ENCODE measurements around the gene LDLRAD4.

The LDLRAD4 gene

DNA sequence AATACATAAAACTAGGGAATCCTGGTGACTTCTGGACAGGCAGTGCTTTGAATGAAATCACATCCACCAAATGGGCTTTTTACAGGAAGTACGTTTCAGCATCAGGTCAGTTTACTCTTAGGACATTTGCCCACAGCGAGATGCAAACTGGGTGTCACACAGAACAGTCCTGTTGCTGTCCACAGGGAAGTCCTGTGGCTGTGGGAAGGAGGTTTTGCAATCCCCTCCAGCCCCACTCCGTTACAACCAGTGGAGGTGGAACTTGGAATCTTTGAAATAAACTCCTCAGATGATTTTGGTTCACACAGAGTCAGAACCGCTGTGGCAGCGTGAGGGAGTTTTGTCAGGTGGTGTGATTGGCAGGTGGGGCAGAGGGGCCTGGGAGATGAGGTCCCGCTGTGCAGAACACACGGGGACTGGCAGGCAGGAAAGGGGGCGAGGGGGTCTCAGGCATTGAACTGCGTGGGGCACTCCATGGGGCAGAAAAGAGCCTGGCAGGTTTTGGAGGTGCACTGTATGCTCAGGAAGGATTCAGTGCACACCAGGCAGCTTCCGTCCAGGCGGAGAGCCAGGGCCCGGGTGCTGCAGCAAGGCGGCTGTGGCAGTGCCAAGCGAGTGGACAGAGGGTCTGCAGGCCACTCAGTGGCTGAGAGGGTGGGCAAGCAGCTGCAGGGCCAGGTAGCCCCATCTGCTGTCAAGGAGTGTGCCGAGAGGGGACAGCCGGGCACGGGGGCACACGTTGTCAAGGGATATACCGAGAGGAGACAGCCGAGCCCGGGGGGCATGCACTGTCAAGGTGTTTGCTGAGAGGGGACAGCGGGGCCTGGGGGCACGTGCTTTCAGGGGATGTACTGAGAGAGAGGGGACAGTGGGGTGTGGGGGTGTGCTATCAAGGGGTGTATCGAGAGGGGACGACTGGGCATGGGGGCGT lies 148.7 kb downstream of the LDLRAD4 start:
- in situ Hi-C loops (cut with MboI; ENCODE audit: low sequenced_read_pairs): no loop called here

DNA sequence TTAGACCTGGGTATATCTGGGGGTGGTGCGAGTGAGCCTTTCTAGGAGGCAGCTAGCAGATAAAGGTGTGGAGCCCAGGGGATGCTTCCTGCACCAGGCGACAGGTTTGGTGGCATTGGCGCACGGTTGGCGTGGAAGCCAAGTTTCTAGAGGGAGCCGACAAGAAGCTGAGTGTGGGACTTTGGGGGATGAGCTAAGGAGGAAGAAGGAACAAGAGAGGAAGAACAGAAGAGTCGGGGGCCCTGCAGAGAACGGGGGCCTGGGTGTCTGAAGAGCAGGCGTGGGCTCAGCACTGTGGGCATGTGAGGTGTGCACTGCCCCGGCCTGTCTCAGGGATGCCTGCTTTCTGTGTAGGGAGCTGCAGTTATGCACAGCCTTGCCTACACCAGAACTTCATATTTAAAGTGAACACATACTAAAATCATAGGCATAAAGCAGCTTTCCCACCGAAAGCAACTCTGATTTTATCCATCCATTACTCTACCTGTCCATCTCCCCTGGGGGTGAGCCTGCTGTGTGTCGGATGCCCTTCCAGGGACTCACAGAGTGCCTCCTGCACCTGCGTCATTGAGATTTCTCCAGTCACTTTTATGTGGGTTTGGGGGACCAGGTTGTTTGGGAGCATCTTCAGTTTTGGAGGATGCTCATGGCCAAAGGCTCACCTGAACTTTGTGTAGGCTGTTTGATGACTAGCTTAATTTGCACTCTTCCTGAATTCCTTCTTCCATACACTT lies 149.7 kb downstream of the LDLRAD4 start:
- in situ Hi-C loops (cut with MboI; ENCODE audit: low sequenced_read_pairs): no loop called here

DNA sequence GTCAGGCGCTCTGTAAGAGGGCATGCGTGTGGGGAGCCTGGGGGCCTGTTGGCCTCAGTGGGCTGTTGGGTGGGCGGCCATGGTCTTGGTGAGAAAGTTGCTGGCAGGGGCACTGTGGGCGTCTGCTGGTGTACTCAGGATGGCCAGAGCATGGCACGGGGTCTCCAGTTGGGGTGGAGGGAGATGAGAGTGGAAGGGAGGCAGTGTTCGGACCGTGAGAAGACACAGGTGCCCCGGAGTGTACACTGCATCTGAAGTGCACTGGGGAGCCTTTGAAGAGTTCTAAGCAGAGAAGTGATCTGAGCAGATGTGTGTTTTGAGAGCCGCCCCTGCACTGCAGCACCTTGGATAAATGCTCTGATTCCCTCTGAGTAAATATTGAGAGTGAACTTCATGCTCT lies 150.8 kb downstream of the LDLRAD4 start:
- in situ Hi-C loops (cut with MboI; ENCODE audit: low sequenced_read_pairs): no loop called here

DNA sequence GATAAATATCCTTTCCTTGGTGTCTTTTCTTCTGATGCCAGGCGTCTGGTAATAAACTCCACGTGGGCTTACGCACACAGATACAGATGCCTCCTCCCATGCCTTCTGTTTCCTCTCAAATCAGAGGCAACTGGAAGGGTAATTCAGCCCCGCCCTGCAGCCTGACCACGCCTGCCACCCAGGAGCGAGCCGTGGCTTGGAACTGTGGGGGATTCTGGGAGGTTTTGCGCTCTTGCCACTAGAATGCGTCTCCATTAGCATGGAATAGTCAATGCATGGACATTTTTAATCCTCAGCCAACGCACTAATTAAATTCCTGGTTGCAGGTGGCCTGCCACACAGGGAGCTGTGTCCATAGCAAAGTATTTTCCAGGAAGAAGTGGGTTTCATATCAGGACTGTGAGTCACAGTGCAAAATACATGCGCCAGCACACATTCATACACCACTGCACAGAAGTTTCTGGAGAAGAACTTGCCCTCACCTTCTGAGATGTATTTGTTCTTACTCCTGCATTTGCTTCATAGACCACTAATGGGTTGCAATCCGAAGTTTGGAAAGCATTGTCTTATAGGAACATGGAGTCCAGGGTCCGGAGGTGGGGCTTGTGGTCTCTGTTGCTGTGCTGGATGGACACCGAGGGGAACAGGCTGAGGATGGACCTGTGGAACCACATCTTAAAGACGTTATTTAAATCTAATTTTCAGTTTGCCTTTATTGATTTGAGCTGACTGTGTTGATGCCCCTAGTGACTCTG lies 151.4 kb downstream of the LDLRAD4 start:
- in situ Hi-C loops (cut with MboI; ENCODE audit: low sequenced_read_pairs): no loop called here

DNA sequence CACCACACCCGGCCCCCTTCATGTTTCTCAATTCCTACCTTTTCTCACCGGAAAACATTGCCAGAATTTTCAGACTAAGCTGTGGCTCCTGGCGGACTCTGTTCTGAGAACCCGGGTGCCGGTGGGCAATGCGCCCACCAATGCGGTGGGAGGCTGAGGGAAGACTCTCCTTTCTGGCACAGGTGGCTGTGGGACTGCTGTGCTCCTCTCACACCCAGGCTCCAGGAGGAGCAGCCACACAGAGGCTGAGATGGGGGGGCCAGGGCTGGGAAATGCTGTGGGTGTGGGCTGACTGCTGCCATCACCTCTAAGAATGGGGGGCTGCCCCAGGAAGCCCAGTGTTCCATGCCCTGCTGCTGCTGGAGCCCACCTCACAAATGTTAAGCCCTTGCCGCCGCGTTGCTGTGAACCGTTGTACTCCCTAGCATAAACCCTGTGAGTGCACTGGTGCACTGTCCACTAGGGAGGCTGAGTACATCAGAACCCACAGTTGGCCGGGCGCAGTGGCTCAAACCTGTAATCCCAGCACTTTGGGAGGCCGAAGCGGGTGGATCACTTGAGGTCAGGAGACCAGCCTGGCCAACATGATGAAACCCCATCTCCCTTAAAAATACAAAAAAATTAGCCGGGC lies 152.6 kb downstream of the LDLRAD4 start:
- in situ Hi-C loops (cut with MboI; ENCODE audit: low sequenced_read_pairs): no loop called here

DNA sequence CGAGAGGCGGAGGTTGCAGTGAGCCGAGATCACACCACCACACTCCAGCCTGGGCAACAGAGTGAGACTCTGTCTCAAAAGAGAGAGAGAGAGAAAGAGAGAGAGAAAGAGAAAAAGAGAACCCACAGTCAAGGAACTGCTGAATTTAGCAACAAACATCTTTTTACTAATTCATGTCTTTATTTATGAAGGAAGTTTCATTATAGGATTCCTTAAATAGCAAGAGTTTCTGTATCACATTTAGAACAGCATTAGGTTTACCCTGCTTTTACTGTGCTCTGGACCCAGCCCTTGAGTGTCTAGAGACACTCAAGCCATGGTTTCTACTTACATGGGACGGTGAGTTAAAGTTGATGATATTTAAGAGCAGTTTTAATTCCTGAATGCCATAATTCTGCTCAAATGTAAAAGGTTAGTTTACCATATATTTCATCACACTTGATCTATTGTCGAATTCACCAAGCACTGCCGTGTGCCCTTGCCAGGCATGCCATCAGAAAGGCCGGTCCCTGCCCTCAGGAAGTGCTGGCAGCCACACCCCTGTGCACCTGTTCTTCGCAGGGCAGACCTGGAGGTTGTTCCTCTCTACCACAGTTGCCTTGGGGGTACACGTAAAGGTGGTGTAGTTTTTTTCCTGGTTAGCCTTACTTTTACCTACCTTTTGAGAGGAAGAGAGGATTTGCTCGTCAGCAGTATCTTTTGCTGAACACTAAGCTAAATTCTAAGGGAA lies 153.3 kb downstream of the LDLRAD4 start:
- in situ Hi-C loops (cut with MboI; ENCODE audit: low sequenced_read_pairs): no loop called here

DNA sequence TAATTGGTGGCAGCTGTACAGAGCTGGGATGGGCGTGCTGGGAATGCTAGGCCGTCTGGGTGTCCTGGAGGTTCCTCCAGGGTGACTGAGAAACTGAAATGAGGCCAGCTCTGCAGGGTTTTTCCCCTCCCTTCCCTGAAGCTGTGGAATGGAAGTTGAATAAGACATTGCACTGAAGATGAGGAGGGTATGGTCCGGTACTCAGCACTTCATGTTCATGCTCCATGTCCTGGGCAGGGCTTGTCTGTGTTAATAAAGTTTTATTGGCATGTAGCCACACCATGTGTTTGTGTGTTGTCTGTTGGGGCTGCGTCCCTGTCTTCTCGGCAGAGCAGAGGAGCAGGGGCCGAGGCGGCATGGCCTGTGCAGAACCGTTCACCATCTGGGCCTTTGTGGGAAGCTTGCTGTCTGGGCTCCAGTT lies 154.0 kb downstream of the LDLRAD4 start:
- in situ Hi-C loops (cut with MboI; ENCODE audit: low sequenced_read_pairs): no loop called here

DNA sequence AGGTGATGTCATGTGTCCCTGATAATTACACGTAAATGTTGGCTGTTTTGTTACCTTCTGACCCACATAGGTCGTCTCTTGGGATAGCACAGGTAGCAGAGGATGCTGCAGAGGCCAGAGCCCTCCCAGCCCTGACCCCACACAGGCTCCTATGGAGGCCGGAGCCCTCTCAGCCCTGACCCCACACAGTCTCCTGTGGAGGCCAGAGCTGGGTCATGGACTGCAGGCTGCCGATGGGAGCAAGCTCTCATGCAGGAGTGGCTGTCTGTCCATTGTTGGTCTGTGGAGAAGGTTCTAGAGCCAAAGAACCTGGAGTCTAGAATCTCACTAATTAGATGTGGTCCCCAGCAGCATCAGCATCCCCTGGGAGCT lies 155.5 kb downstream of the LDLRAD4 start:
- in situ Hi-C loops (cut with MboI; ENCODE audit: low sequenced_read_pairs): no loop called here

DNA sequence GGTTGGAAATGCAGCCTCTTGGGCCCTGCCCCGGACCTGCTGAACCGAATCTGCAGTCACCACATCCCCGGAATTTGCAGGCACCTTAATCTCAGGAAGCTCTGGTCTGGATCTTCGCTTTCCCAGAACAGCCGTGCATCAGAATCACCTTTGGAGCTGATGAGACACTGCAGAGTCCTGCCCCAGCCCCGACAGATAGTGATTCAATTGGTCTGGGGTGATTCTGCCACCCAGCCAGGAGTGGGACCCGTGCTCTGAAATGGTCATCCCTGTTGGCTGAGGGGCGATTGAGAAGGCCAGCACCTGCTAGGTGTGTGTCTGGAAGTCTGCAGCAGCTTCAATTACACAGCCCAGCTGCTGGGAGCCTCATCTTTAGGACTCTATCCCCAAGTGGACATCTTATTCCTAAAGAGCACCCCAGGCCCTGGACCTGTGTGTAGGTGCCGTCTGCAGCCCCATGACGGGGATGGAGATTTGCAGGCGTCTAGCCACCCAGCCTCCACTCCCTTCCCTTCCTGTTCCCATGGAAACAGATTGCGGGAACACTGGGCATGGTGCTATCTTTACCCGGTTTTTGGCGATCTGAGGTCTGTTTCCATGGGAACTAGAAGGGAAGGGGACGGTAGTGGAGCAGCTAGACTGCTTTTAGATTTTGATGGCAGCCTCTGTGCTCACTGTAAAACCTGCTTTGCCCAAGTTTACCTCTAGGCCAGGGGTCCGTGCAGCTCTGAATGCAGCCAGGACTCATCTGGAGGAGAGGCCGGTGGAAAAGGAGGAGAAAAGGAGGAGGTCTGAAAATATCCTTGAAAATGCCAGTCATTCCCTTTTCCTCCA lies 156.1 kb downstream of the LDLRAD4 start:
- in situ Hi-C loops (cut with MboI; ENCODE audit: low sequenced_read_pairs): no loop called here

DNA sequence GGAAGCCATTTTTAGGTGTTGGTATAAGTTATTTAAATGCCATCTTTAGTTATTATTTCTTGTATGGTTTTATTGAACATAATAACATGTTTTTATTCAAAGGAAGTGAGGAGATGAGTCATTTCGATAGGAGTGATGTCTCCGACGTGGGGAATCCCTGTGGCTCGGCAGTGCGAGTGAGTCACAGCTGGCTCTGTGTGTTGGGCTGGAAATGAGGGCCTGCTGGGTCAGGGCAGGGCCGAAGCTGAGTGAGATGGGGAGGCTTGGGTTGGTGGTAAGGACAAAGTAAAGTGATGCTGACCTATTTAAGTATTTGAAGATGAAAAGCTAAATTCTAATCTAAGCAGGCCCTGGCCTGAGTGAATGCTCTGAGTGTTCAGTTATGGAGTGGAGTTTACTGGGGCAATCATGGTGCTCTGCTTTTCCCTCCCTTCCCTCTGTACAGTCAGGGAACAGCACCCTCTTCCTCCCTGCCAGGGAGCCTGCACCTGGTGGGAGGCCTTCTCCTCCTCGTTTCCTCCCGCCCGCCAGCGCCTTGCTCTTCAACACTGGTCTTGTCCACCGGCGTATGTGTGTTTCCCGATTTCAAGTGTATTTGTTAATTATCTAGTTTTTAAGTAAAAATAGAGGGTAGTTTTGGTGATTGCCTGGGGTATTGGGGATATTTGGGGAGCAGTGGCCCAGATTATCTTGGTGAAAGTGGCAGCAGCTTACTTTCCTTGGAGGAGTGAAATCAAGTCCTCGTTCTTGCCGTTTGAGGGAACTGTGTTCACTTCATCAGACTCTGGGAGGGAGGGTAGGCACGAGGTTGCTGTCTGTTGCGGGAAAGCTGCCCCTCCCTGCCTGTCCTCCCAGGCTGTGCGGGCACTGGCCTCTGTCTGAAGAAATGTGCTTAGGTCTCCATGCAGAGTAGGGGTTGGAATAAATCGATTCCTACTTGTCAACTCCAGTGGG lies 157.0 kb downstream of the LDLRAD4 start:
- in situ Hi-C loops (cut with MboI; ENCODE audit: low sequenced_read_pairs): no loop called here

DNA sequence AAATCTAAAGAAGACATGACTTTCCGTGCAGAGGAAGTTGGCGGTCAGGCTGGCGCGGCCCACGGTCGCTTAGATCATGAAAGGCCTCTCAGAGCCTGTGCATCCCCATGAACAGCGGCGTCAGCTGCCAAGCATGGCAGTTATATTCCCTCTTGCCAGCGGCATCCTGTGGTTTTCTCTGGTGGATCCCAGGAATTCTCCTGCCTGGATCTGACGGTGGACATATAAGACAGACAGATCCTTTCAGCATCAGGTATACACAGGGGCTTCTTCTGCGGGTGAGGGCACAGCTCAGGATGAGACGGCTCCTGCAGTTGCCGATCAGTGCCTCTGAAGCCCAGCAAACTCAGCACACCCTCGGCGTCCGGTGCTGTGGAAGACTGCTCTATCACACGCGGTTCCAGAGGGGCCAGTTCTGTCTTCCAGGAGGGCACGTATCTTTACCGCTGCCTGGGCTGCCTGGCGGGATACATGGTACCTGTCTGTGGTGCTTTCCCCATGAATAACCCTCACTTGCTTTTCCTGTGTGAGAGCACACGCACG lies 157.8 kb downstream of the LDLRAD4 start:
- in situ Hi-C loops (cut with MboI; ENCODE audit: low sequenced_read_pairs): no loop called here

DNA sequence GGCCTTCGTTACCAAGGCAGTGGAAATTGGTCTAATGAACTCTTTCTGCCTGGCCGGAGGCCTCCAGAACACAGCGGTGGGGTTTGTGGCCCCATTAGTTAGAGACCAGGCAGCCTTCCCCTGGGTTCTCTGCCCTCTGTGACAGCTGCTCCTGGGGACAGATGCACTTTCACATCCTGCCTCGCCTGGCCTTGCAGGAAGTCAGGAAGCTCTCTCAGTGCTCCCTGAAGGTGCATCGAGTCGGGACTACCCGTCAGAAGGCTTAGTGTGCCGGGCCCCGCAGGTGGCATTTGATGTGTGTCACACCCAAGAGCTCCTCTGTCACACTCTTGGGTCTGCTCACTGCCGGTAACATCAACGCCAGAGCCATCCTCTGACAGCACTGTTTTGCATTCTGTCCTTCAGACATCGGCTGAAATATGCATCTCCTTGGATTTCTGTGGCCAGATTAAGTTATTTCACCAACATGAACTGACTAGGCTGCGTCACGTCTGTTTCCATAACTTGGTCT lies 158.3 kb downstream of the LDLRAD4 start:
- in situ Hi-C loops (cut with MboI; ENCODE audit: low sequenced_read_pairs): no loop called here

DNA sequence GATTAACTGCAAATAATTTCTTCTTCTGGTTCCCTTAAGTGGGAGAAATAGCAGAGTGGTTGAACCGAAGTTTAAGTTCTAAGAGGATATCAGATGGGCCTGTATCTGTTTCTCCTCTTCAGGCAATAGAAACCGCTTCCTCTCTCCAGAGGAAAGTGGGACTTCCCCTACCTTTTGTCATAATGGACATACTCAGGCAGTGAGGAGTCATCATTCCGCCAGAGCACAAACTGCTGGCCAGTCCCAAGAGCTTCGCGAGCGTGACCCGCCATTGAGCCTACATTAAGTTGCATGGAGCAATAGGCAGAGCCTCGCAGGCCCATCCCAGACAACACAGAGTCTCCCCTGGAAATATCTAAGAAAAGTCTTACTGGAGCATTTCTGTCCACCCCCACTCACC lies 158.9 kb downstream of the LDLRAD4 start:
- in situ Hi-C loops (cut with MboI; ENCODE audit: low sequenced_read_pairs): no loop called here

DNA sequence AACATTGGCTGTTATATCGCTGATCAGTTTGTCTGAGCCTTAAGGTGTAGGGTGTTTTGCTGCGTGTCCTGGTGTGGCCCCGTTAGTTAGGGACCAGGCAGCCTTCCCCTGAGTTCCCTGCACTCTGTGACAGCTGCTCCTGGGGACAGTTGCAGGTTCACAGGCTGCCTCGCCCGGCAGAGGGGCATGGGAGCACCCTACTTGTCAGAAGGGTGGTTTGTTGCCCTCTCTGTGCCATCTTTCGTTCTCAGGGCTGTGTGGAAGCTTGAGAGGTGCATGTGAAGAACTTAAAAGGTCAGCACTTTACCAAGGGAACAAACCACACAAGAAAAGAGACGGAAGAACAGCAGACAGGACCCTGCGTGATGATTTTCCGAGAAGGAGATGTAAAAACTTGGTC lies 159.6 kb downstream of the LDLRAD4 start:
- in situ Hi-C loops (cut with MboI; ENCODE audit: low sequenced_read_pairs): no loop called here

DNA sequence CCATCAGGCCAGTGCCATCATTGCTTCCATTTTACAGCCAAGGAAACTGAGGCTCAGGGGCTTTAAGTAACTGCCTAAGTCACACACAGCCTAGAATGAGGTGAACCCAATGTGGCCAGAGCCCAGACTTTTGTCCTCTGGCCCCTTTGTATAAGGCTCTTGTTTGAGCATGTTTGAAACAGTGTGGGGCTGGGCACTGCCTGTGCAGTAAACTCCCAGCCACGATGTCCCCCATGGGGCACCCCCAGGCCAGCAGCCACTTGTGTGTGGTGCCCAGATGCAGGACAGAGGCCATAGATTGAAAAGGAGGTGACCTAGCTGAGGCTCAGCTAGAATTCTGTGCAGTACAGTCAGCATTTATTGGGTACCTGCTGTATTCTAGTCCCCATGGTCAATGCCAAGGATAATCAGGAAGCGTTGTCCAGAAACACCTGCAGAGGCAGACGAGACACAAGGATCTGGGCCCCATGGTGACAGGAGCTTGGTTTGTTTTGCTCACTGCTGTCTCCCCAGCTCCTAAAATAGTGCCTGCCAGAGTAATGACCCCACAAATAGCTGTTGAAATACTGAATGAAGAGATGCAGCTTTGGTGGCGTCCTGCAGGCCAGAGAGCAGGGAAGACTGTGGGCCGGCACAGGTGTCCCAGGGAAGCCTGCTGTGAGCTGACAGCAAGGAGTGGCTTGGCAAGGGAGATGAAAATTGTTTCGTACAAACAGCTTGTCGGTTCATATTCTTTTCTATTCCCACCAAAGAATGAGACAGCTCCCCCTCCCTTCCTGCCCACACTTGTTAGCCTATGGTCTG lies 160.7 kb downstream of the LDLRAD4 start:
- in situ Hi-C loops (cut with MboI; ENCODE audit: low sequenced_read_pairs): no loop called here

DNA sequence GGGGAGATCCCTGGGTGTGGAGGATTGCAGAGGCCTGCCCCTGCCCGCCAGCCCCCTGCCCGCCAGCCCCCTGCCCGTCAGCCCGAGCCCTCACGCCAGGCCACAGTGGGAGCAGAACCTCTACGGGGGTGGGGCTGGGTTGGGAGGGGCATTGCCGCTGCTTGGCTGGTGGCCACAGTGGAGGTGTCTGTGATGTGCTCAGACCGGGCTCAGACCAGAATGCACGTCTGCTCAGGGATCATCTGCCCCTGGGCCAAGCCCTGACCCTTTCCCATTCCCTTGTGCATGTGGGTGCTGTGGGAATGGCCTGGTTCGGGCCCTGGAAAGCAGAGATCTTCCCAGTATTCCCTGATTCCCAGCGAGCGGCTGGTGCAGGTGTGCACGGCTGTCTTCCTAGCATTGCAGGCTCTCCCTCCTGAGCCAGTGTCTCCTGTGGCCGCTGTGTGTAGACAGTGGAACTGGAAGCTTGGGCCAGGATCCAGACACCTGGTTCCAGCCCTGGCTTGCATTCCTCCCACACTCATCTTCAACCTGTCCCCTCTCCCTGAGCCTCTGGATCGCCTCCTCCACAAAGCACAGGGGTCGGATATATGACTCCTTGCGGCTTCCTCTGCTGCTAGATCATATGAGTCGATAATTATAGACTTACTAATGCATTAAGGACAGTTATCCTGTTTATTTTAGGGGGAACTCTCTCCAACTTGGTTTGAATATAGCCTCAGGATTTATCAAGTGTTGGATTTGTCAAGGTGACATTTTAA lies 161.6 kb downstream of the LDLRAD4 start:
- in situ Hi-C loops (cut with MboI; ENCODE audit: low sequenced_read_pairs): no loop called here

Data from HL-60/S4 treated with phorbol 12-myristate 13-acetate at 8.2 ng/mL for 4 days and 3 days (cell line).